Large intestine (tissue), 3 donors: ENCODE results near the gene SUFU. TPM values are rescaled to one million over a fixed set of nuclear protein-coding genes. Genes with fewer than 3 reads are reported as not detected.
A peak's percentile ranks its signal among the peaks of the same experiment; 100 is the strongest.

Experiments used
- DNase-seq, 2 donors: peaks; one replicate each; pipeline versions ENCODE4 v3.0.0 to v3.0.0-alpha.2; 2013
- H3K27ac ChIP-seq: one replicate; pipeline ENCODE4 v1.5.1; 2013; ENCODE audit warnings: low read length
- H3K27me3 ChIP-seq: 2 replicates; pipeline ENCODE4 v1.6.1; 2013; ENCODE audit warnings: low read length; ENCODE audit not compliant: control insufficient read depth, insufficient read depth
- H3K36me3 ChIP-seq: 2 replicates; pipeline ENCODE4 v1.6.1; 2013; ENCODE audit warnings: low read length; ENCODE audit not compliant: control insufficient read depth, insufficient read depth
- H3K4me1 ChIP-seq: one replicate; pipeline ENCODE4 v1.6.1; 2013; ENCODE audit warnings: low read length; ENCODE audit not compliant: control insufficient read depth, insufficient read depth
- H3K4me3 ChIP-seq: one replicate; pipeline ENCODE4 v1.5.1; 2013; ENCODE audit warnings: low read length
- H3K9me3 ChIP-seq: one replicate; pipeline ENCODE4 v1.6.1; 2013; ENCODE audit warnings: mild to moderate bottlenecking, low read depth, low read length, moderate library complexity; ENCODE audit not compliant: control insufficient read depth
- WGBS: methylation state at CpG from one replicate; pipeline ENCODE4 v1.1.5; 2013; ENCODE audit warnings: low lambda C conversion rate; ENCODE audit not compliant: insufficient coverage; 5-methylcytosine and 5-hydroxymethylcytosine counted together
- polyA plus RNA-seq: library from polyadenylated mRNA; unstranded; fragments of 120-200 nt; gene quantifications from one replicate; pipeline ENCODE4 v1.2.1, GENCODE V29; 2013

Gene SUFU
- polyA plus RNA-seq, 1 donor: 12.9 TPM

GRCh38 chr10:102645388-102645740, 141.6 kb downstream of the SUFU start:
- peak; percentile 69 to 83 for DNase-seq
- WGBS: no CpG with 5 or more reads among the region's 12 CpGs
- H3K27ac ChIP-seq: peak overlapping the region; percentile 99
- H3K27me3 ChIP-seq: no peaks in the 10 kb centered on the region
- no peaks in the 10 kb centered on the region for H3K9me3 ChIP-seq
- H3K4me1 ChIP-seq: peaks cover 40% of the 10 kb centered on the region
- peaks cover 23% of the 10 kb centered on the region for H3K36me3 ChIP-seq
- H3K4me3 ChIP-seq: peak overlapping the region; percentile 63

DNA sequence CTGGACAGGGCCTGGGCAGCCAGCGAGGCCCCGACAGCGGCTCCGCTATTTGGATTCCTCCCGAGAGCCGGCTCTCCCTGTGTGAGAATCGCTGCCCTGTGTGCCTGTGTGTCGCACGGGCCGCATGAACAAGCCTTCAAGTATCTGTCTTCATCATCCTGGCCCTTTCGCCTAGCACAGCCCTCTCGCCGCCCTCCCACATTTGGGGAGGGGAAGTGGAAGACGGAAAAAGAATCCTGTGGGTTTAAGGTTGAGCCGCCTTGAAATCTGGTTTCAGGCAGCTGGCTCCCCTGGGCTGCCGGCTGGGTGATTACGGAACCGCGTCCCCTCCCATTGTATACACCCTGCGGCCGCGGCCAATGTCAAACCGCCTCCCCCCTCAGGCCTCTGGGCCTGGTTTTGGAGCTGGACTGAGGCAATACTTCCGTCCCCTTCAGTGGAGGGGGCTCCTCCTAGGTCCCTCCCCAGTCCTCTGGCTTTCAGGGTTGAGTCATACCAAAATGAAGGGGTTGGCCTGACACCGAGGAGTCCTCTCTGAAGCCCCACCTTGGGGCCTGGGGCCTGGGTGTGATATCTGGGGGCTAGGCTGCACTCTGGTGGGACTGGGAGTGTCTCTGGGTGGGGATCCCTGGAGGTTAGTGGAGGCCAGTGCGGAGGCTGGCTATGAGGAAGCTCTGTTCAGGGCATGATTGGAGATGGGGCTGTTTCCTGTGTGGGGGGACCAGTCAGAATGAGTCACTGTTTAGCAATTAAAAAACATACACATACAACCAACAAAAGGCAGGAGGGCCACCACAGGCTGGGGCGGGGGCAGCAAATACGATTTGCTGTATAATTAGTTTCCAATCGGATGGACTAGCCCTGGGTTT, 142.2 kb downstream of the SUFU start:
- Histone ChIP-seq H3K9me3 (no peaks in the 10 kb centered on the region), H3K4me3 (peak overlapping the region; percentile 63), H3K27me3 (no peaks in the 10 kb centered on the region), H3K36me3 (peaks cover 29% of the 10 kb centered on the region), H3K4me1 (peaks cover 46% of the 10 kb centered on the region), H3K27ac (peak overlapping the region; percentile 99)
- WGBS: no CpG with 5 or more reads among the region's 29 CpGs
- DNase-seq: peak; percentile 69 to 80

GRCh38 chr10:102646610-102647442, 143.1 kb downstream of the SUFU start:
- Histone ChIP-seq H3K9me3 (no peaks in the 10 kb centered on the region), H3K36me3 (peaks cover 36% of the 10 kb centered on the region), H3K4me3 (peak overlapping the region; percentile 63), H3K27ac (peak overlapping the region; percentile 99), H3K27me3 (no peaks in the 10 kb centered on the region), H3K4me1 (peaks cover 47% of the 10 kb centered on the region)
- DNase-seq: no peak
- no CpG with 5 or more reads among the region's 18 CpGs for WGBS

DNA sequence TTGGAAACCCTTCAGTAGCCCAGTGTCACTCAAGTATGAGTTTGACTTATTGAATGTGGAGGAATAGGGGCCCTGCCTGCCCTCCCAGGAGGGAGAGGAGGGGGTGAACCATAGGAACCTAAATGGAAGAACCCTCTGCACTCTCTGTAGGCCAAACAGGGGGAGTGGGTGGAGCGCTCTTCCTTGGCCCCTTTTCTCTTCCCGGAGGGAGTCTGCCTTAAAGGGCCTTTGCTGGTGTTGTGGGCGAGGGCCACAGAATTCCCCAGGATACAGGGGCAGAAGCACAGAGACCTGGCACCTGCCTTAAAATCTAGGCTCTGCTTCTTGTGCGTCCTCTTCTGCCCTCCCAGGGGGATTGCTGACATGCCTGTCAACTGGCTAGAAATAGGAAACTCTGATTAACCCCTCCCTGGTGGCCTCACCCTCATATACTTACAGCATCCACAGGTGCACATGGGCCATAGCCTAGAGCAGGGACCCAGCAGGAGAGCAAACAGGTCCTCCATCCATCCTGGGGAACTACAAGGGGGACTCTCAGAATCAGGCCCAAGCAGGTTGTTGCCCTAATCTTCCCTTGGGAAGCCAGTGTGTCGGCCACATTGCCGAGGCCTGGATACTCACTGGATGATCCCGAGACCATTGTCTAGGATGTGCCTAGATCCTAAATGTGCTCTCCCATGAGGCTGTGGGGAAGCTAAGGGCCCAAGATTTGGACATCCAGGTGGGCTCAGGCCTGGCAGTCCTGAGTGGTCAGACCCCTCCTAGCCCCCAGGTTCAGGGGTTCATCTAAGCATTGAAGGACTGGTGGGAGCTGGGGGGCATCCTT, 143.9 kb downstream of the SUFU start:
- H3K27ac ChIP-seq: no peak overlapping the region
- WGBS: no CpG with 5 or more reads among the region's 7 CpGs
- no peak for DNase-seq
- H3K9me3 ChIP-seq: no peaks in the 10 kb centered on the region
- no peaks in the 10 kb centered on the region for H3K27me3 ChIP-seq
- peak overlapping the region; percentile 63 for H3K4me3 ChIP-seq
- peaks cover 48% of the 10 kb centered on the region for H3K4me1 ChIP-seq
- peaks cover 40% of the 10 kb centered on the region for H3K36me3 ChIP-seq

GRCh38 chr10:102648269-102648888, 144.6 kb downstream of the SUFU start:
- no peaks in the 10 kb centered on the region for H3K9me3 ChIP-seq
- no peak for DNase-seq
- no peaks in the 10 kb centered on the region for H3K27me3 ChIP-seq
- H3K27ac ChIP-seq: no peak overlapping the region
- H3K4me3 ChIP-seq: no peak overlapping the region
- peaks cover 48% of the 10 kb centered on the region for H3K4me1 ChIP-seq
- no CpG with 5 or more reads among the region's 12 CpGs for WGBS
- H3K36me3 ChIP-seq: peaks cover 45% of the 10 kb centered on the region

DNA sequence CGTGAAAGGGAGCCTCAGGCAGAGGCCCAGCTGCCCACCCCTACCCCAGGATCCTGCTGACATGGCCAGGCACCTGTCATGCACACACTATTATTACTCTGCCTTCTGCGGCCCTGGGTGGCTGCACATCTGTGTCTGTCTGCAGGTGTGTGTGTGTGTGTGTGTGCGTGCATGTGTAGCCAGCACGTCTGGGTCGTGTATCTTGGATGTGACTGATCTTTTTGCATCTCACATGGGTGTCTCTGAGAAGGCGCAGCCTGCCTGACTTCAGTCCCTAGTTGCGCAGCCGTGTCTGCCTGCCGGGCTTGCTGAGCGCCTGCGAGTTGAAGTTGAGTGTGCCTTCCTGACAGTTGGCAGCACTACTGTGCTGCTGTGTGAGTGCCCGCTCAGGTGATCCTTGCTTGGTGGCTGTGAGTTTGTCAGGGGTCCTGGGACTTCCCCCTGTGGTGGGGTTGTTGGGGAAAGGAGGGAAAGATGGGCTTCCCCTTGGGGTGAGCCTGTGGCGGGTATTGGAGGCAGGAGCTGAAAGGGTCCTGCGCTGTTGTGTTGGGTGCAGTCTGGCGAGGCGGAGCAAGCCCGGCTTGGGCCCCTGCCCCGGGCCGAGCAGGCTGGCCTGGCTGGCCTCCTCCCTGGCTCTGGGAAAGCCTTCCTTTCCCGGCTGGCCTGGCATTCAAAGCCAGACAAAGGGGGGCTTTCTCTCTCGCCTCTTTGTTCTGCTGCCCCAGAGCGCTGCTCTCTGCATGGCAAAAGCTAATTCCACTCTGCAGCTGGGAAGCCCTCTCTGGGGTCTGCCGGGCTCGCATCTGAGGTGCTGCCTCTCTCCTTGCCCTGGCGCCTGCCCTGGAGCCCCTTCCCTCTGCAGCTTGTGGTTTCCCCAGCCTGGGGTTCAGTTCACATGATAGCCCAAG, 145.4 kb downstream of the SUFU start:
- no peak for DNase-seq
- Histone ChIP-seq H3K27me3 (no peaks in the 10 kb centered on the region), H3K36me3 (peaks cover 52% of the 10 kb centered on the region), H3K9me3 (no peaks in the 10 kb centered on the region), H3K27ac (no peak overlapping the region), H3K4me1 (peaks cover 48% of the 10 kb centered on the region), H3K4me3 (peak overlapping the region; percentile 3)
- WGBS: no CpG with 5 or more reads among the region's 25 CpGs

DNA sequence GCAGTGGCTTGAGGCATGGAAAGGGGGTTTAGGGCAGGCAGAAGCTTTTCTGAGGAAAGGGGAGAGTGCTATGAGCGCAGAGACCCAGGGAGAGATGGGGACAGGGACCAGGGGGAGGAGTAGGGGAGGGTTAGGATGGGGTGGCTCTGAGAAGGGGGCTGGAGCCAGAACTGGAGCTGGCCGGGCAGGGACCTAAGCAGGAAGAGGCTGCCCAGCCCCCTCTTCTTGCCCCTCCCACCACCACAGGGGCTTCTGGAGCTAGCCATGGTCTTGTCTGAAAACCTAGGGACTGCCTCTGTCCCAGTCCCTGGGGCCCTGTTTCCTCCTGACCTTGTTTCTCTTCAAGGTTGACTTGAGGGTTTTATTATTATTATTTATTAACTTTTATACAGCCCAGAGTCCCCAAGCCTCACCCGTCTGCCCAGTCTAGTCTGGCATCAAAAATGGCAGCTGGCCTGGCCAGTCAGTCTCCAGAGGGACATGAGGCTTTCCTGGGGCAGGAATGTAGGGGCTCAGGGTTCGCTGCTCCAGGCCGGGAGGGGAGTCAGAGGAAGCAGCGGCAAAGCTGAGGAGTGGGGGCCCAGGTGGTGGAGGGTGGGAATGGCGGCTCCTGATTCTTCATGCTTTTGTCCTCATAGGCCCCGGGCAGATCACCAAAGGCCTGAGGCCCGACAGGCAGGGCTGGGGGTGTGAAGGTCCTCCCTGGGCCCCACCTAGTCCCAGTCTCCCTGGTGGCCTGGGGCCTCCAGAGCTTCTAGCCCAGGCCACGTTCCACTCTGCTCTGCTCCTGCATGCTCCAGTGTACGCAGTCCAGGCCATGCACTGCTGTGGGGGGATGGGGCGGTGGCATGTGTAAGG, 146.3 kb downstream of the SUFU start:
- H3K4me1 ChIP-seq: peaks cover 48% of the 10 kb centered on the region

GRCh38 chr10:102650655-102651454, 147.1 kb downstream of the SUFU start:
- Histone ChIP-seq H3K9me3 (no peaks in the 10 kb centered on the region), H3K36me3 (peaks cover 69% of the 10 kb centered on the region), H3K4me3 (no peak overlapping the region), H3K27ac (no peak overlapping the region), H3K4me1 (peaks cover 48% of the 10 kb centered on the region), H3K27me3 (no peaks in the 10 kb centered on the region)
- DNase-seq: no peak
- WGBS: no CpG with 5 or more reads among the region's 11 CpGs

More for the DNA sequence above, 146.3 kb downstream of the SUFU start:
- Histone ChIP-seq H3K36me3 (peaks cover 61% of the 10 kb centered on the region), H3K9me3 (no peaks in the 10 kb centered on the region), H3K27me3 (no peaks in the 10 kb centered on the region), H3K4me3 (peak overlapping the region; percentile 3), H3K27ac (no peak overlapping the region)
- DNase-seq: no peak
- WGBS: no CpG with 5 or more reads among the region's 12 CpGs
